CD4-positive, alpha-beta T cell (primary cell): ENCODE measurements around the gene PRMT1. TPM values are rescaled to one million over a fixed set of nuclear protein-coding genes. Genes with fewer than 3 reads are reported as not detected.

Experiments used
- ATAC-seq: fragments of 200-7000 bp; cut with Tn5 transposase; one replicate; pipeline ENCODE4 v1.10.0; 2022; ENCODE audit warnings: mild to moderate bottlenecking; ENCODE audit not compliant: poor library complexity
- CTCF ChIA-PET: fragments of 350-600 bp; sonication (Branson Sonifier 250); formaldehyde crosslinking; loops from one replicate; lab custom pipeline; 2021; ENCODE audit warnings: antibody characterized with exemption, inconsistent platforms; lab: Charles Lee
- POLR2A ChIA-PET: fragments of 350-600 bp; sonication (Branson Sonifier 250); formaldehyde crosslinking; loops from one replicate; lab custom pipeline; 2021; ENCODE audit warnings: antibody characterized with exemption, inconsistent platforms; lab: Charles Lee
- DNase-seq, 14 experiments: peaks; one replicate each; pipeline ENCODE4 v3.0.0-alpha.2; 2013 to 2020; ENCODE audit warnings: mixed read lengths in 2 of 14
- H3K27ac ChIP-seq, 2 donors: one replicate each; pipeline versions ENCODE4 v1.5.1 to v1.7.0; 2013; ENCODE audit warnings: low read length in 2 of 2, low read depth in 1 of 2, mild to moderate bottlenecking in 1 of 2
- H3K27me3 ChIP-seq, 2 experiments: 1 replicate in 1 of 2; 2 replicates in 1 of 2; pipeline versions ENCODE4 v1.6.1 to v1.7.0; 2013; ENCODE audit warnings: low read length in 2 of 2, control low read depth in 1 of 2, mild to moderate bottlenecking in 1 of 2, moderate library complexity in 1 of 2; ENCODE audit not compliant: insufficient read depth in 2 of 2, control insufficient read depth in 1 of 2
- H3K36me3 ChIP-seq: one replicate; pipeline ENCODE4 v1.6.1; 2013; ENCODE audit warnings: low read length, control low read depth; ENCODE audit not compliant: insufficient read depth
- H3K4me1 ChIP-seq: one replicate; pipeline ENCODE4 v1.6.1; 2013; ENCODE audit warnings: low read length, control low read depth; ENCODE audit not compliant: insufficient read depth
- H3K4me3 ChIP-seq: one replicate; pipeline ENCODE4 v1.5.1; 2013; ENCODE audit warnings: mild to moderate bottlenecking, low read length, moderate library complexity
- H3K9me3 ChIP-seq, 2 experiments: 1 replicate in 1 of 2; 2 replicates in 1 of 2; pipeline versions ENCODE4 v1.6.1 to v1.7.0; 2013; ENCODE audit warnings: low read length in 2 of 2, mild to moderate bottlenecking in 2 of 2, control low read depth in 1 of 2, moderate library complexity in 1 of 2; ENCODE audit not compliant: control insufficient read depth in 1 of 2, insufficient read depth in 1 of 2
- H3K27ac Mint-ChIP-seq: one replicate; pipeline ENCODE4 v1.8.0; 2020; ENCODE audit warnings: mixed read lengths
- H3K27me3 Mint-ChIP-seq: one replicate; pipeline ENCODE4 v1.8.0; 2021; ENCODE audit warnings: mixed read lengths
- H3K36me3 Mint-ChIP-seq: one replicate; pipeline ENCODE4 v1.8.0; 2021; ENCODE audit warnings: low read depth, mixed read lengths
- H3K4me1 Mint-ChIP-seq: one replicate; pipeline ENCODE4 v1.8.0; 2021; ENCODE audit warnings: low read depth, mixed read lengths
- H3K4me3 Mint-ChIP-seq: one replicate; pipeline ENCODE4 v1.8.0; 2020; ENCODE audit warnings: mild to moderate bottlenecking, mixed read lengths
- H3K9me3 Mint-ChIP-seq: one replicate; pipeline ENCODE4 v1.8.0; 2020; ENCODE audit warnings: mixed read lengths
- intact Hi-C, 2 experiments: fragments of 100-400 bp; cut with DNase I in 1 of 2; cut with micrococcal nuclease in 1 of 2; formaldehyde crosslinking; loops; one replicate each; pipeline versions ENCODE4 v1.15.1 to v1.9.0; 2023 to 2025; cut with DNase I, micrococcal nuclease
- total RNA-seq, 174 experiments: library from RNA in 2 of 174; stranded (reverse) in 2 of 174; gene quantifications; one replicate each; pipeline ENCODE4 v1.2.3 and lab custom pipeline; 2021 to 2026
- TF ChIP-seq, protein P1 (sequence below): fragments of 200-600 bp; IDR thresholded peaks from one replicate; pipeline ENCODE4 v1.8.0; 2022; ENCODE audit warnings: antibody characterized with exemption, mild to moderate bottlenecking

The PRMT1 gene
- total RNA-seq, 2 experiments from 2014 or later, result 41.5 to 46.4 TPM

DNA sequence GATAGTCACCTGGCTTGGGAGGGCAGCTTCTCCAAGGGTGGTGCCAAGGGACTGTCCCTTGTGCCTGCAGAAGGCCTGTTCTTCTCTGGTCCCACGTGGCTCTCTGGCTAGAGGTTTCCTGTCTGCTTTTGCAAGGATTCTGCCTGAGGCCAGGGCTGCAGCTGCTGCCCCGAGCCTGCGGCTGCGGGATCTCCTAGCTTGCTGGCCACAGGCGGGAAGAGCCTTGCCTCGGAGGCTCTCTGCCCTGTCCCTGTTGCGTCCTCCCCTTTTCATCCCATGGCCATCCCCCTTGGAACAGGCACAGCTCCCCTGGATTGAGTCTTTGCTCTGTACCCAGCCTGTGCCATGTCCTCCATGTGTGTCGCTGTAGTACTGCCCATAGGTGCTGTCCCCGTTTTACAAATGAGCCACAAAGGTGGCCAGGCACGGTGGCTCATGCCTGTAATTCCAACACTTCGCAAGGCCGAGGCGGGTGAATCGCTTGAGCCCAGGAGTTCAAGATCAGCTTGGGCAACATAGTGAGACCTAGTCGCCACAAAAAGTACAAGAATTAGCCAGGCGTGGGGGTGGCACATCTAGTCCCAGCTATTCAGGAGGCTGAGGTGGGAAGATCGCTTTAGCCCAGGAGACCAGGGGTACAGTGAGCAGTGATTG, 20.5 kb upstream of the PRMT1 start:
- H3K27ac Mint-ChIP-seq, result no peak overlapping the region
- H3K4me3 ChIP-seq, result no peak overlapping the region
- TF ChIP-seq, protein P1, sequence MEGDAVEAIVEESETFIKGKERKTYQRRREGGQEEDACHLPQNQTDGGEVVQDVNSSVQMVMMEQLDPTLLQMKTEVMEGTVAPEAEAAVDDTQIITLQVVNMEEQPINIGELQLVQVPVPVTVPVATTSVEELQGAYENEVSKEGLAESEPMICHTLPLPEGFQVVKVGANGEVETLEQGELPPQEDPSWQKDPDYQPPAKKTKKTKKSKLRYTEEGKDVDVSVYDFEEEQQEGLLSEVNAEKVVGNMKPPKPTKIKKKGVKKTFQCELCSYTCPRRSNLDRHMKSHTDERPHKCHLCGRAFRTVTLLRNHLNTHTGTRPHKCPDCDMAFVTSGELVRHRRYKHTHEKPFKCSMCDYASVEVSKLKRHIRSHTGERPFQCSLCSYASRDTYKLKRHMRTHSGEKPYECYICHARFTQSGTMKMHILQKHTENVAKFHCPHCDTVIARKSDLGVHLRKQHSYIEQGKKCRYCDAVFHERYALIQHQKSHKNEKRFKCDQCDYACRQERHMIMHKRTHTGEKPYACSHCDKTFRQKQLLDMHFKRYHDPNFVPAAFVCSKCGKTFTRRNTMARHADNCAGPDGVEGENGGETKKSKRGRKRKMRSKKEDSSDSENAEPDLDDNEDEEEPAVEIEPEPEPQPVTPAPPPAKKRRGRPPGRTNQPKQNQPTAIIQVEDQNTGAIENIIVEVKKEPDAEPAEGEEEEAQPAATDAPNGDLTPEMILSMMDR, result no peak
- H3K27ac ChIP-seq, result no peak overlapping the region
- no peak overlapping the region for H3K4me3 Mint-ChIP-seq
- ATAC-seq, result no peak
- H3K27me3 Mint-ChIP-seq, result no peaks in the 10 kb centered on the region
- intact Hi-C loops, result no loop called here
- peaks cover 18% of the 10 kb centered on the region for H3K4me1 ChIP-seq
- no peaks in the 10 kb centered on the region for H3K9me3 ChIP-seq
- no peaks in the 10 kb centered on the region for H3K4me1 Mint-ChIP-seq
- ChIA-PET POLR2A (interaction anchor here (2.1 kb wide), 1 partner anchor 8 kb away, joined by 8 read pairs; the partner anchor contains the start of genes BCL2L12 and IRF3), CTCF (interaction anchor here (1.3 kb wide), 1 partner anchor 16 kb away, joined by 3 read pairs; no protein-coding TSS in a partner anchor)
- peaks cover 70% of the 10 kb centered on the region for H3K36me3 Mint-ChIP-seq
- H3K27me3 ChIP-seq, result no peaks in the 10 kb centered on the region
- DNase-seq, result no peak
- H3K36me3 ChIP-seq, result peaks cover 85% of the 10 kb centered on the region
- H3K9me3 Mint-ChIP-seq, result no peaks in the 10 kb centered on the region

DNA sequence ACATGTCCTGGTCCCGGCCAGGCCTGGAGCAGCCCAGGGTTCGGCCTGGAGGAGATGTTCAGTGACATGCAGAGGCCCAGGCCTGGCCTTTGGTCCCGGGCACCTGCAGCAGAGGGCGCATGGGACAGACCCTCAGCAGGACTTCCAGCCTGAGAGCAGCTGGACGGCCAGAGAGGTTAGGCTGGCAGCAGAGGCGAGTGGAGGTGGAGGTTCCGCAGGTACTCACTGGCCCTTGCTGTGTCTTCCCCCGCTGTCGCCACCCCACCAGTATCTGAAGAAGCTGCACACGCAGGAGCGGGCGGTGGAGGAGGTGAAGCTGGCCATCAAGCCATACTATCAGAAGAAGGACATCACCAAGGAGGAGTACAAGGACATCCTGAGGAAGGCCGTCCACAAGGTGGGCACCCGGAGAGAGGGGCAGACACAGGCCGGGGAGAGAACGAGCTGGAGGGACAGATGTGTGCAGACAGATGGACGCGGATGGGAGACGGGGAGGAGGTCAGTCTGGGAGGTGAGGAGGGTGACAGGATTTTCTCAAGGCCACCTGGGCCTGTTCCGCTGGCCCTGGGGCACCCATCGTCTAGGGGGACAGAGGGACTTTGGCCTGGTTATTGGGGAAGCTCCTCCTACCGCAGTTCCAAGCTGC, 19.5 kb upstream of the PRMT1 start:
- Mint-ChIP-seq H3K36me3 (peaks cover 67% of the 10 kb centered on the region), H3K4me3 (no peak overlapping the region), H3K27ac (peak overlapping the region; percentile 33), H3K9me3 (no peaks in the 10 kb centered on the region), H3K4me1 (no peaks in the 10 kb centered on the region), H3K27me3 (no peaks in the 10 kb centered on the region)
- no peak for ATAC-seq
- H3K36me3 ChIP-seq, result peaks cover 92% of the 10 kb centered on the region
- TF ChIP-seq, protein P1, result no peak
- H3K4me1 ChIP-seq, result peaks cover 26% of the 10 kb centered on the region
- no peaks in the 10 kb centered on the region for H3K27me3 ChIP-seq
- no peak for DNase-seq
- no peaks in the 10 kb centered on the region for H3K9me3 ChIP-seq
- intact Hi-C loops, result no loop called here
- no peak overlapping the region for H3K27ac ChIP-seq
- CTCF ChIA-PET, result no interaction called here
- no peak overlapping the region for H3K4me3 ChIP-seq
- POLR2A ChIA-PET, result no interaction called here

DNA sequence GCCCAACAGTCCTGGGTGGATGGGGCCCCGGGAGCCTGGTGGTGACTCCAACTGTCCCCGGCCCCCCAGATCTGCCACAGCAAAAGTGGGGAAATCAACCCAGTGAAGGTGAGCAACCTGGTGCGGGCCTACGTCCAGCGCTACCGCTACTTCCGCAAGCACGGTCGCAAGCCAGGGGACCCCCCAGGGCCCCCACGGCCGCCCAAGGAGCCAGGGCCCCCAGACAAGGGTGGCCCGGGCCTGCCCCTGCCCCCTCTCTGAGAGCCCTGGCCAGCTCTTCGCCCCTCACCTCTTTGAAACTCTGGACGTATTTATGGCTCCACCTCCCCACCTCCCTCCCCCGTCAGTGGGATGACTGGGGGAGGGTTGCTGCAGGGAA, 18.9 kb upstream of the PRMT1 start:
- TF ChIP-seq, protein P1, result no peak
- H3K4me3 Mint-ChIP-seq, result no peak overlapping the region
- Histone ChIP-seq H3K4me3 (no peak overlapping the region), H3K27ac (no peak overlapping the region), H3K36me3 (peaks cover 92% of the 10 kb centered on the region), H3K9me3 (no peaks in the 10 kb centered on the region), H3K4me1 (peaks cover 31% of the 10 kb centered on the region), H3K27me3 (no peaks in the 10 kb centered on the region)
- ATAC-seq, result no peak
- no peak overlapping the region for H3K27ac Mint-ChIP-seq
- intact Hi-C loops, result no loop called here
- no peaks in the 10 kb centered on the region for H3K9me3 Mint-ChIP-seq
- CTCF ChIA-PET, result no interaction called here
- no peak for DNase-seq
- no peaks in the 10 kb centered on the region for H3K27me3 Mint-ChIP-seq
- POLR2A ChIA-PET, result no interaction called here
- no peaks in the 10 kb centered on the region for H3K4me1 Mint-ChIP-seq
- peaks cover 63% of the 10 kb centered on the region for H3K36me3 Mint-ChIP-seq
